ENCODE measurements around the gene PPDPF.

PPDPF gene

DNA sequence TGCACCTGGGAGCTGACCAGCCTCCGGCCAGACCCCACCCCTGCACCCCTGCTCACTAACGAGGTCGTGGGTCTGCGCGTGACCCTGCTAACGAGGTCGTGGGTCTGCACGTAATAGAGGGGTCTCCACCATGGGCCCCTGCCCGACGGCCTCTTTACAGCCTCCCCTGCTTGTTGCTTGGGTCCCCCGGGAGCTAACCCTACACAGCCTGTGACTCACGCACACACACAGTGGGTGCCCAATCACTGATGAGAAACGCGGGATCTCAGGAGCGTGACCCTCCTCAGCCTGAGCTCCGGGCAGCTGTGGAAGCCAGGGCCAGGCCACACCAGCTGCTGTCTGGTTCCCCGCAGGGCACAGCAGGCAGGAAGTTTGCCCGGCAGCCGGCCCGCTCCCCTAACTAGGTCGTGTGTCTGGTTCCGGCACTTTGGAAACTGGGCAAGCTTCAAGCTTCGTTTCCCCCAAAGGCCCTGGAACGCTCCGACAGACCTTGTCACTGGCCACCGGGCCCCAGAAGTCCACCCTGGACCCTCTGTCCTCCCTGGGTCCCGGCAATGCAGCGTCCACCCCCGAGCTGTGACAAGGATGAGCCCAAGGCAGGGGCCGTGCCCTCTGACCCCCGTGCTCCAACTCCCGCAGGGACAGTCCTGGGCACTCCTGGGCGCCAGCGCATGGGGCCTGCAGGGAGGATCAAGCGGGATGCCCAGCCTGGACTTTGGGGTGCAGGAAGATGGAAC is 15.8 kb downstream of the PPDPF start:
- H3K27me3 ChIP-seq (ENCODE audit: insufficient read depth, poor library complexity, severe bottlenecking), result peaks cover 22% of the 10 kb centered on the region
- H3K27ac ChIP-seq (replicated peaks), result no peak overlapping the region
- TF ChIP-seq, protein P1, sequence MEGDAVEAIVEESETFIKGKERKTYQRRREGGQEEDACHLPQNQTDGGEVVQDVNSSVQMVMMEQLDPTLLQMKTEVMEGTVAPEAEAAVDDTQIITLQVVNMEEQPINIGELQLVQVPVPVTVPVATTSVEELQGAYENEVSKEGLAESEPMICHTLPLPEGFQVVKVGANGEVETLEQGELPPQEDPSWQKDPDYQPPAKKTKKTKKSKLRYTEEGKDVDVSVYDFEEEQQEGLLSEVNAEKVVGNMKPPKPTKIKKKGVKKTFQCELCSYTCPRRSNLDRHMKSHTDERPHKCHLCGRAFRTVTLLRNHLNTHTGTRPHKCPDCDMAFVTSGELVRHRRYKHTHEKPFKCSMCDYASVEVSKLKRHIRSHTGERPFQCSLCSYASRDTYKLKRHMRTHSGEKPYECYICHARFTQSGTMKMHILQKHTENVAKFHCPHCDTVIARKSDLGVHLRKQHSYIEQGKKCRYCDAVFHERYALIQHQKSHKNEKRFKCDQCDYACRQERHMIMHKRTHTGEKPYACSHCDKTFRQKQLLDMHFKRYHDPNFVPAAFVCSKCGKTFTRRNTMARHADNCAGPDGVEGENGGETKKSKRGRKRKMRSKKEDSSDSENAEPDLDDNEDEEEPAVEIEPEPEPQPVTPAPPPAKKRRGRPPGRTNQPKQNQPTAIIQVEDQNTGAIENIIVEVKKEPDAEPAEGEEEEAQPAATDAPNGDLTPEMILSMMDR (IDR thresholded peaks at IDR 0.05; ENCODE audit: insufficient read depth, low read length), result no peak
- TF ChIP-seq SPI1 (IDR thresholded peaks at IDR 0.05; ENCODE audit: borderline replicate concordance, low read depth), result no peak
- TF ChIP-seq GABPA (IDR thresholded peaks at IDR 0.05; ENCODE audit: low read depth), result no peak
- TF ChIP-seq POLR2AphosphoS5 (IDR thresholded peaks at IDR 0.05; ENCODE audit: low read depth), result no peak
- TF ChIP-seq, protein P2, sequence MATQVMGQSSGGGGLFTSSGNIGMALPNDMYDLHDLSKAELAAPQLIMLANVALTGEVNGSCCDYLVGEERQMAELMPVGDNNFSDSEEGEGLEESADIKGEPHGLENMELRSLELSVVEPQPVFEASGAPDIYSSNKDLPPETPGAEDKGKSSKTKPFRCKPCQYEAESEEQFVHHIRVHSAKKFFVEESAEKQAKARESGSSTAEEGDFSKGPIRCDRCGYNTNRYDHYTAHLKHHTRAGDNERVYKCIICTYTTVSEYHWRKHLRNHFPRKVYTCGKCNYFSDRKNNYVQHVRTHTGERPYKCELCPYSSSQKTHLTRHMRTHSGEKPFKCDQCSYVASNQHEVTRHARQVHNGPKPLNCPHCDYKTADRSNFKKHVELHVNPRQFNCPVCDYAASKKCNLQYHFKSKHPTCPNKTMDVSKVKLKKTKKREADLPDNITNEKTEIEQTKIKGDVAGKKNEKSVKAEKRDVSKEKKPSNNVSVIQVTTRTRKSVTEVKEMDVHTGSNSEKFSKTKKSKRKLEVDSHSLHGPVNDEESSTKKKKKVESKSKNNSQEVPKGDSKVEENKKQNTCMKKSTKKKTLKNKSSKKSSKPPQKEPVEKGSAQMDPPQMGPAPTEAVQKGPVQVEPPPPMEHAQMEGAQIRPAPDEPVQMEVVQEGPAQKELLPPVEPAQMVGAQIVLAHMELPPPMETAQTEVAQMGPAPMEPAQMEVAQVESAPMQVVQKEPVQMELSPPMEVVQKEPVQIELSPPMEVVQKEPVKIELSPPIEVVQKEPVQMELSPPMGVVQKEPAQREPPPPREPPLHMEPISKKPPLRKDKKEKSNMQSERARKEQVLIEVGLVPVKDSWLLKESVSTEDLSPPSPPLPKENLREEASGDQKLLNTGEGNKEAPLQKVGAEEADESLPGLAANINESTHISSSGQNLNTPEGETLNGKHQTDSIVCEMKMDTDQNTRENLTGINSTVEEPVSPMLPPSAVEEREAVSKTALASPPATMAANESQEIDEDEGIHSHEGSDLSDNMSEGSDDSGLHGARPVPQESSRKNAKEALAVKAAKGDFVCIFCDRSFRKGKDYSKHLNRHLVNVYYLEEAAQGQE (IDR thresholded peaks at IDR 0.05; ENCODE audit: insufficient replicate concordance, low read depth), result no peak
- H3K4me3 ChIP-seq (replicated peaks; ENCODE audit: insufficient read depth, low read length), result no peak overlapping the region
- DNase-seq (ENCODE audit: low read depth in 1 of 2, low spot score in 1 of 2), result no peak

DNA sequence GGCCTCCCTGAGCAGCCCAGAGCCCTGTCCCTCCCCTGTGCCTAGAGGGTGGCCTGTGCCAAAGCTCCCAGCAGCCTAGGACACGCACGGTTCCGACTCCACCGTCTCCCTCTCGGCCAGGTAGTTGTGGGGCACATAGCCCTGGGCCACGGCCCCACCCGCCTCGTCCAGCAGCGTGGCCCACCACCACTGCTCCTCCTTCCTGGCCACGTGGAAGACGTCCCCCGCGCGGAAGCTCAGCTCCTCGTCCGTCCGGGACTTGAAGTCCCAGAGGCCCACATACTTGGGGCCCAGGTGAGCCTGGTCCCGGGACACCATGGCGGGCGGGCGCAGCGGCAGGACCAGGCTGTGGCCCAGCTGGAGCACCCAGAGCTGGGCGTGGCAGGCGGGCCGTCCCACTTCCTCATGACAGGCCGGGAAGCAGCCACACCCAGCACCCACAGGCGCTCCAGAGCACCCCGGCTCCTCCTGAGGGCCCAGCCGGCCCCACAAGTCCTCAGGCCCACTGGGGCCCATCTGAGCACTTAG is 16.5 kb downstream of the PPDPF start, which contains the start of gene PTK6:
Gene PTK6, minus strand, starts transcription at position 380 of the 528 bp plus-strand sequence. Its CDS starts 62 bp downstream, at position 318.
- Histone ChIP-seq H3K4me3 (replicated peaks; ENCODE audit: insufficient read depth, low read length) (peak within 1 kb of the TSS; percentile 42), H3K27ac (replicated peaks) (peak within 1 kb of the TSS; percentile 61), H3K27me3 (ENCODE audit: insufficient read depth, poor library complexity, severe bottlenecking) (peaks cover 23% of the 10 kb centered on the region)
- peak; percentile 50 to 77 for DNase-seq (ENCODE audit: low read depth in 1 of 2, low spot score in 1 of 2)
- TF ChIP-seq SPI1 (IDR thresholded peaks at IDR 0.05; ENCODE audit: borderline replicate concordance, low read depth) (peak; percentile 85), GABPA (IDR thresholded peaks at IDR 0.05; ENCODE audit: low read depth) (no peak), POLR2AphosphoS5 (IDR thresholded peaks at IDR 0.05; ENCODE audit: low read depth) (no peak)
- TF ChIP-seq, protein P1 (IDR thresholded peaks at IDR 0.05; ENCODE audit: insufficient read depth, low read length), result no peak
- TF ChIP-seq, protein P2 (IDR thresholded peaks at IDR 0.05; ENCODE audit: insufficient replicate concordance, low read depth), result no peak

DNA sequence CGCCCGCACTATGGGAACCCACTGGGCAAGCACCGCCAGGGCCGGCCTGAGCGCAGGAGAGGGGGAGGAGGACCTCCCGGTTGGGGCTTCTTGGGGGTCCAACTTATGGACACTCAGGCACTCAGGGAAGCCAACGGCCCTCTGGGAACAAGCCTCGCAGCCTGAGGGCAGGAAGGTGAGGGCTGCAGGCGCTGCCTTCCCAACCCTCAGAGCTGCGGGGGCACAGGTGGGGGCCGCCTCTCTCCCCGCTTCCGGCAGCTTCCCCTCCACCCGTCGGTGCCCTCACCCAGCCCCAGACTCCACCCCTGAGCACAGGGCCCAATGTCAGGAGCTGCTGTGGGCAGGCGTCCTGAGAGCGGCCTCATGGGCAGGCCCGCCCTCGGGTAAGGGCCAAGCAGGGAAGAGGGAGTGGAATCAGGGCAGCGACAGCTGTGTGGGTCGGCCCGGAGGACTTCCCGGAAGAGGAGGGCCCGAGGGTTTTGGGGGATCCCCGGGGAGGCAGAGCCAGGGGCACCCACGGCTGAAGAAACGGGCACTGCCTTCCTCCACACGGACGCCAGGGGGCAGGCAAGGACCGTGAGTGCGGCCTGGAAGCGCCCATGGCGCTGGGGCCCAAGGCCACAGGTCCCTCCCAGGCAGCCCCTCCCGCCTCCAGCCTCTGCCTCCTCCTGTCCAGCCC is 17.1 kb downstream of the PPDPF start:
- Histone ChIP-seq H3K27ac (replicated peaks) (peak overlapping the region; percentile 61), H3K4me3 (replicated peaks; ENCODE audit: insufficient read depth, low read length) (peak overlapping the region; percentile 42), H3K27me3 (ENCODE audit: insufficient read depth, poor library complexity, severe bottlenecking) (peaks cover 25% of the 10 kb centered on the region)
- TF ChIP-seq GABPA (IDR thresholded peaks at IDR 0.05; ENCODE audit: low read depth) (peak; percentile 65), SPI1 (IDR thresholded peaks at IDR 0.05; ENCODE audit: borderline replicate concordance, low read depth) (no peak), POLR2AphosphoS5 (IDR thresholded peaks at IDR 0.05; ENCODE audit: low read depth) (no peak)
- TF ChIP-seq, protein P1 (IDR thresholded peaks at IDR 0.05; ENCODE audit: insufficient read depth, low read length), result peak; percentile 88
- DNase-seq (ENCODE audit: low read depth in 1 of 2, low spot score in 1 of 2), result peak; percentile 86 to 88

All from HL-60 (cell line).